Effector memory CD4-positive, alpha-beta T cell (primary cell): ENCODE results near the gene SLC17A2.

Experiments
- DNase-seq, 3 donors: peaks; one replicate each; pipeline ENCODE4 v3.0.0-alpha.2; 2020
- H3K27ac ChIP-seq: 2 replicates; pipeline ENCODE4 v1.7.0; 2013; ENCODE audit warnings: mild to moderate bottlenecking, low read length, moderate library complexity; ENCODE audit not compliant: insufficient read depth, poor library complexity, severe bottlenecking
- H3K27me3 ChIP-seq: replicated peaks from 2 replicates; pipeline ENCODE4 v1.7.0; 2013; ENCODE audit warnings: mild to moderate bottlenecking, low read length; ENCODE audit not compliant: insufficient read depth, control insufficient read depth, poor library complexity, severe bottlenecking
- H3K36me3 ChIP-seq: 2 replicates; pipeline ENCODE4 v1.7.0; 2013; ENCODE audit warnings: mild to moderate bottlenecking, low read length, moderate library complexity; ENCODE audit not compliant: control insufficient read depth, insufficient read depth
- H3K4me1 ChIP-seq: 2 replicates; pipeline ENCODE4 v1.7.0; 2013; ENCODE audit warnings: low read length, mild to moderate bottlenecking; ENCODE audit not compliant: control insufficient read depth, insufficient read depth, poor library complexity, severe bottlenecking
- H3K4me3 ChIP-seq: 2 replicates; pipeline ENCODE4 v1.7.0; 2013; ENCODE audit warnings: low read length, low read depth, mild to moderate bottlenecking; ENCODE audit not compliant: insufficient read depth, poor library complexity, severe bottlenecking
- H3K9me3 ChIP-seq: 2 replicates; pipeline ENCODE4 v1.7.0; 2013; ENCODE audit warnings: mild to moderate bottlenecking, low read length, moderate library complexity; ENCODE audit not compliant: control insufficient read depth

The SLC17A2 gene

DNA sequence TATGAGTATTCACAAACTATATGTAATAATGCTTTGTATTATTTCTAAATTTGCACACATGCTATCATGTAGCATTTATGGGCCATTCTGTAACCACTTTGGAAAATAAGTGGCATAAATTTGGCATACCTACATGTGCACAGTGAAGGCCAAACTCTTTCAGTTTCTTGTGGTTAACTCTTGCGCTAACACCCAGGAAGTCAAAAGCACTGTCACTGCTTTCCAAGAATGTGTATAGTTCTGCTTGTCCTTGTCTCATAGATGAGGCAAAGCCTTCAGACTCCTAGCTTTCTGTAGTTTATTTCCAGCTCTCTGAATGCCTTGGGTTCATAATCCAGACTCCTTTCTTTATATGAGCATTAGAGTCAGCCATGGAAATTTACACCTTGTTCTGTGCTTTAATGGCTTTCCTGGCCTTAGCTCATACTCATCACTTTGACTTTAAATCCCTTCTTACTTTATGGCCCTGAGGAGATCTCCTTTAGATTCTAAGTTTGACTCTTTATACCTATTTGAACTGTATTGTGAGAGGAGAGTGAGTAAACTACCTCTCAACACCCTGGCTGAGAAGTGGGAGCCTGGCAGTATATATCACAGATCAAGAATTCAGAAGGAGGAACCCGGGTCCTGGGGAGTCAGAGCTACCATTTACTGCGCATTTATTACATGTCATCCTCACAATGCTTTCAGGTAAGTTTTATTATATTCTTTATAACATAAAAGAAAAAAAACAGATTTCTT lies 55.5 kb downstream of the SLC17A2 start:
- Histone ChIP-seq H3K9me3 (no peaks in the 10 kb centered on the region), H3K27me3 (no peaks in the 10 kb centered on the region), H3K27ac (no peak overlapping the region), H3K36me3 (no peaks in the 10 kb centered on the region), H3K4me1 (peaks cover 24% of the 10 kb centered on the region), H3K4me3 (peak overlapping the region; percentile 15)
- DNase-seq = no peak

DNA sequence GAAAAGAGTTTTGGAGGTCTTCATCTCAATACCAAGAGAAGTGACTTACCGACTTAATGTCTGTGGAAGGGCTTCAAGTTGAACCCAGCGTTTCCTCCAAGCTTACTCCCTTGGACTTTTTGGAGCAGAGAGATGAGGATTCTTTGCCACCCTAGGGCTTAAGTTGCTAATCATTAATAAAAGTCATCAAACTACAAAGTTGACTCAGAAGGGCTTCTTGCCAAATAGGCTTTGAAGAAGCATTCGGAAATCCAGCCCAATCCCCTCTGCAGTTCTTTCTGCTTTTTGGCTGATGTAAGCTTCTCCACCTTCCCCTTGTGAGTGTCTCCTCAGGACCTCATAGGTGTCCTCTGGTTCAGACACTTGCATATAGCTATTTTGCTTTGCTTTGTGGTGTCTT lies 56.4 kb downstream of the SLC17A2 start, which contains the start of gene SLC17A3:
TSS of gene SLC17A3 (minus strand) at position 126 of the 400 bp plus-strand sequence. CDS start 5,856 bp downstream, outside the sequence.
- no peak within 1 kb of the TSS for H3K27ac ChIP-seq
- H3K4me3 ChIP-seq = peak within 1 kb of the TSS; percentile 15
- H3K9me3 ChIP-seq = no peaks in the 10 kb centered on the region
- DNase-seq = no peak
- no peaks in the 10 kb centered on the region for H3K27me3 ChIP-seq
- H3K36me3 ChIP-seq = no peaks in the 10 kb centered on the region
- peaks cover 24% of the 10 kb centered on the region for H3K4me1 ChIP-seq

DNA sequence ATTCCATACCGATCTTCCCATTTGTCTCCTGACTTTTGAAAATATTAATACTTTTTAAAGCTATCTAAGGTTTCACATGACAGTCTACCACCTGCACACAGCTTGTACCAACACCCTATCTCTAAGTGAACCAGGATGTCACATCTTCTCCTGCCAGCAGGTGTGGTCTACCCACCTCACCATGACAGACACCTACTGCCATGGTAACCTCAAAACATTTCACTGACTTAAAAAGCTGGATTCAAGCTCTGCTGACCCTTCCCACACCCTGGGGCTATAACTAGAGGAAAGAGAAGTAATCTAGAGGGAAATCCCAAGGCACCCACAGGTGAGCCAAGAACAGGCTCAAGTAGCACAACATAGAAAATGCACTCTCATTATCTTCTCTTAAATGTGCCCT lies 57.7 kb downstream of the SLC17A2 start:
- Histone ChIP-seq H3K36me3 (no peaks in the 10 kb centered on the region), H3K4me3 (no peak overlapping the region), H3K4me1 (peaks cover 24% of the 10 kb centered on the region), H3K9me3 (no peaks in the 10 kb centered on the region), H3K27me3 (no peaks in the 10 kb centered on the region), H3K27ac (no peak overlapping the region)
- DNase-seq = peak in 2 of 3 donors; percentile 22 to 35

DNA sequence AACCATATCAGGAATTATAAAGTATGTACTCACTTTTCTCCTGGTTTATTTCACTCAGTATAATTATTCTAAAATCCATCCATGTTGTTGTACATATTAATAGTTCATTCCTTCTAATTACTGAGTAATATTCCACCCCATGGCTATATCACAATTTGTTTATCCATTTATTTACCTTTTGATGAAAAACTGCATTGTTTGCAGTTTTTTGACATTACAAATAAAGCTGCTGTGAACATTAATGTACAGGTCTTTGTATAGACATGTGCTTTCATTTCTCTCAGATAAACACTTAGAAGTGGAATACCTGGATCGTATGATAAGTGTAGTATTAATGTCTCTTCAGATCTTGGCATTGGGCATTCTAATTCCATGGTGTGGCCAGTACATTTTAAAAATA lies 60.7 kb downstream of the SLC17A2 start:
- no peak overlapping the region for H3K27ac ChIP-seq
- H3K36me3 ChIP-seq = no peaks in the 10 kb centered on the region
- DNase-seq = no peak
- H3K9me3 ChIP-seq = no peaks in the 10 kb centered on the region
- no peak overlapping the region for H3K4me3 ChIP-seq
- no peaks in the 10 kb centered on the region for H3K27me3 ChIP-seq
- H3K4me1 ChIP-seq = peaks cover 32% of the 10 kb centered on the region

DNA sequence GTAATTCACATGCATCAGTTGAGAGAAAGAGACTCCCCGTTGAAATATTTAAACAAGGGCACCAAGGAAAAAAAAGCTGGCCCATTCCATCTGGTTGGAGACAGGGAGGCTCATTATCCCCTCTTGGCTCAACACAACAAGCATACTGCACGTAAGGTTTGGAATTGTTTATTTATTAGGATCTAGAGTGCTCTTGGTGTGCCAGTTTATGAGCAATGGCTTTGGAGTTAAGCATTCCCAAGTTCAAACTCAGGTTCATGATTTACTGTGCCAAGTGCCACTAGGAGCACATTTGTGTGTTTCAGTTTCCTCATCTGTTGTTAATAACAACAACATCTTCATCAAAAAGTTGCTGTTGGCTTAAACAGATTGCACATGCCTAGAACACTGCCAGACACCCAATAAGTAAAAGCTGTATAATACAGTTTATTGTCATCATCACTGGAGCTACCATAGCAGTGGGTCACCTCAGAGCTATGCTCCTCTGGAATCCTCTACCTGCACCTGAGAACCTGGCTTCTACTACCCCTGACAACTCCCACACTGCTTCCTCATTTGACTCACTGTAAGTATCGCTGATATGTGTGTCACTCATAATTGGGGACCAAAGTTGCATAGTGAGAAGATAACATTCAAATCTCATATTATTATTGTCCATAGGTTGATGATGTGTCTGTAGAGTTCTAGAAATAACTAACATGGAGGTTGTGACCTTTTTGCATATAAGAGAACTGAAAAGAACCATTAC lies 61.9 kb downstream of the SLC17A2 start:
- no peaks in the 10 kb centered on the region for H3K36me3 ChIP-seq
- no peaks in the 10 kb centered on the region for H3K9me3 ChIP-seq
- no peak for DNase-seq
- no peak overlapping the region for H3K4me3 ChIP-seq
- no peaks in the 10 kb centered on the region for H3K27me3 ChIP-seq
- peaks cover 25% of the 10 kb centered on the region for H3K4me1 ChIP-seq
- H3K27ac ChIP-seq = no peak overlapping the region

DNA sequence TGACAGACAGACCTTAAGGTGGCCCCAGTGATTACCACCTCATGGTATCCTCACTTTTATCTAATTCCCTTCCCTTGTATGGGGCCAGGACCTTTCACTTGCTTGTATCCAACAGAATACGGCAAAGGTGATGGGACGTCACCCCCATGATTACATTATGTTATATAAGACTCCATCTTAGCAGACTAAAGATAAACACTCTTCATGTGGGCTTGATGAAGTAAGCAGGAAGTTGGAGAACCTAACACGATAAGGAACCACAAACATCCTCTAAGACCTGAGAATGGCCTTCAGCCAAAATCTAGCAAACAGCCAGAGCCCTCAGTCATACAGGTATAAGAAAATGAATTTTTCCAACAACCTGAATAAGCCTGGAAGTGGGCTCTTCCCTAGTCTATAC lies 64.5 kb downstream of the SLC17A2 start:
- Histone ChIP-seq H3K4me3 (no peak overlapping the region), H3K9me3 (no peaks in the 10 kb centered on the region), H3K4me1 (peaks cover 14% of the 10 kb centered on the region), H3K36me3 (no peaks in the 10 kb centered on the region), H3K27ac (peak overlapping the region; percentile 64), H3K27me3 (no peaks in the 10 kb centered on the region)
- peak in 2 of 3 donors; percentile 4 to 6 for DNase-seq

DNA sequence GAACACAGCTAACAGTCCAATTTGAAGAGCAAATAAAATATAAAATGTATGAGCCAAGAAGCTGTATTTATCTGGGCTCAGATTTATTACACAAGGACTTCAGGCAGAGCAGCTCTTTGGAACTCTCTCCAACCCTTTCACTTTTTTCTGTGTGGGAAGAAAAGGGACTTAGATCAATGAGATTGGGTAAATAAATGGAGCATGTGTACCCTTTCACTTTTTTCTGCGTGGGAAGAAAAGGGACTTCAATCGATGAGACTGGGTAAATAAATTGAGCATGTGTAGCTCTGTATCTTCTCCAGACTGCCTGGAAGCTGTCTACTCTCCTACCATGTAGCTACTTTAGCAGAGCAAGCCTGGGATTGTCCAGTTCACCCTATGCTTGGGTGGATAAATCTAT lies 67.1 kb downstream of the SLC17A2 start:
- Histone ChIP-seq H3K4me1 (peaks cover 14% of the 10 kb centered on the region), H3K27ac (no peak overlapping the region), H3K27me3 (no peaks in the 10 kb centered on the region), H3K36me3 (no peaks in the 10 kb centered on the region), H3K4me3 (no peak overlapping the region), H3K9me3 (no peaks in the 10 kb centered on the region)
- no peak for DNase-seq
